ENCODE data around the gene FHIT. TPM values are rescaled to one million over a fixed set of nuclear protein-coding genes. Genes with fewer than 3 reads are reported as not detected.

Gene FHIT
- total RNA-seq, 1 experiment from 2014 or later, result 2.1 TPM

GRCh38 chr3:60319179-60319858 lies 931.9 kb downstream of the FHIT start:
- no peak for DNase-seq (ENCODE audit: extremely low read depth, low read depth)

GRCh38 chr3:60316121-60316797 lies 935.0 kb downstream of the FHIT start:
- no peak for DNase-seq (ENCODE audit: extremely low read depth, low read depth)

- DNase-seq (ENCODE audit: extremely low read depth, low read depth), result no peak
These were observed 937.2 kb downstream of the FHIT start for GRCh38 chr3:60313951-60314461.

GRCh38 chr3:60313231-60313798 lies 937.9 kb downstream of the FHIT start:
- no peak for DNase-seq (ENCODE audit: extremely low read depth, low read depth)

GRCh38 chr3:60309539-60310268 lies 941.5 kb downstream of the FHIT start:
- DNase-seq (ENCODE audit: extremely low read depth, low read depth), result no peak

GRCh38 chr3:60308808-60309207 lies 942.4 kb downstream of the FHIT start:
- DNase-seq (ENCODE audit: extremely low read depth, low read depth), result no peak

- no peak for DNase-seq (ENCODE audit: extremely low read depth, low read depth)
These were observed 943.6 kb downstream of the FHIT start for GRCh38 chr3:60307562-60308199.

GRCh38 chr3:60304112-60304511 lies 947.1 kb downstream of the FHIT start:
- no peak for DNase-seq (ENCODE audit: extremely low read depth, low read depth)

GRCh38 chr3:60303160-60303559 lies 948.1 kb downstream of the FHIT start:
- no peak for DNase-seq (ENCODE audit: extremely low read depth, low read depth)

GRCh38 chr3:60301142-60301541 lies 950.1 kb downstream of the FHIT start:
- DNase-seq (ENCODE audit: extremely low read depth, low read depth), result no peak

GRCh38 chr3:60298141-60298540 lies 953.1 kb downstream of the FHIT start:
- DNase-seq (ENCODE audit: extremely low read depth, low read depth), result no peak

GRCh38 chr3:60294181-60294580 lies 957.1 kb downstream of the FHIT start:
- DNase-seq (ENCODE audit: extremely low read depth, low read depth), result no peak

- DNase-seq (ENCODE audit: extremely low read depth, low read depth), result no peak
These were observed 960.1 kb downstream of the FHIT start for GRCh38 chr3:60291115-60291514.

GRCh38 chr3:60290122-60290492 lies 961.1 kb downstream of the FHIT start:
- no peak for DNase-seq (ENCODE audit: extremely low read depth, low read depth)

GRCh38 chr3:60289341-60290121 lies 961.7 kb downstream of the FHIT start:
- DNase-seq (ENCODE audit: extremely low read depth, low read depth), result no peak

GRCh38 chr3:60282866-60283265 lies 968.4 kb downstream of the FHIT start:
- DNase-seq (ENCODE audit: extremely low read depth, low read depth), result no peak

GRCh38 chr3:60281970-60282369 lies 969.3 kb downstream of the FHIT start:
- DNase-seq (ENCODE audit: extremely low read depth, low read depth), result no peak

- no peak for DNase-seq (ENCODE audit: extremely low read depth, low read depth)
These were observed 973.9 kb downstream of the FHIT start for GRCh38 chr3:60277361-60277800.

GRCh38 chr3:60276615-60277014 lies 974.6 kb downstream of the FHIT start:
- no peak for DNase-seq (ENCODE audit: extremely low read depth, low read depth)

- no peak for DNase-seq (ENCODE audit: extremely low read depth, low read depth)
These were observed 976.6 kb downstream of the FHIT start for GRCh38 chr3:60274646-60275045.

All from NCI-H460 (cell line).